H1 (cell line): ENCODE data around the gene ZBTB14. TPM values are rescaled to one million over a fixed set of nuclear protein-coding genes. Genes with fewer than 3 reads are reported as not detected.

Source experiments
- CTCF ChIA-PET: fragments of 300-600 bp; sonication (Branson Sonifier 250); formaldehyde crosslinking; loops from one replicate; lab custom pipeline; 2021; ENCODE audit not compliant: partially characterized antibody; lab: Charles Lee
- POLR2A ChIA-PET: fragments of 300-600 bp; sonication (Branson Sonifier 250); formaldehyde crosslinking; loops from one replicate; lab custom pipeline; 2021; ENCODE audit warnings: inconsistent platforms; ENCODE audit not compliant: partially characterized antibody; lab: Charles Lee
- DNase-seq, 2 experiments: peaks; one replicate each; pipeline versions ENCODE4 v3.0.0 to v3.0.0-alpha.2; 2010 to 2022; ENCODE audit warnings: low spot score in 2 of 2, low read depth in 1 of 2, mixed read lengths in 1 of 2
- FAIRE-seq: peaks from 2 replicates; lab custom pipeline; 2011; peaks lifted over from hg19 to GRCh38; lab: Jason Lieb, UNC
- H2AFZ ChIP-seq: 2 replicates; pipeline ENCODE4 v1.8.1; 2012; ENCODE audit warnings: low read length, inconsistent platforms
- H2AK5ac ChIP-seq: 2 replicates; pipeline ENCODE4 v1.6.1; 2013; ENCODE audit warnings: low read depth, low read length
- H2BK120ac ChIP-seq: replicated peaks from 2 replicates; pipeline ENCODE3; 2013; ENCODE audit warnings: low read depth, low read length, inconsistent platforms
- H2BK12ac ChIP-seq: 2 replicates; pipeline ENCODE4 v1.6.1; 2013; ENCODE audit warnings: low read depth, low read length
- H2BK15ac ChIP-seq: 2 replicates; pipeline ENCODE4 v1.6.1; 2013; ENCODE audit warnings: low read length
- H2BK20ac ChIP-seq: 2 replicates; pipeline ENCODE4 v1.6.1; 2013; ENCODE audit warnings: low read length
- H2BK5ac ChIP-seq: 2 replicates; pipeline ENCODE4 v1.6.1; 2013; ENCODE audit warnings: low read depth, low read length
- H3K14ac ChIP-seq: 2 replicates; pipeline ENCODE4 v1.6.1; 2013; ENCODE audit warnings: inconsistent platforms; ENCODE audit not compliant: insufficient read length
- H3K18ac ChIP-seq: 2 replicates; pipeline ENCODE4 v1.6.1; 2013; ENCODE audit warnings: low read length; ENCODE audit errors: extremely low read depth
- H3K23ac ChIP-seq: 2 replicates; pipeline ENCODE4 v1.6.1; 2013; ENCODE audit warnings: inconsistent platforms; ENCODE audit not compliant: insufficient read length
- H3K23me2 ChIP-seq: 2 replicates; pipeline ENCODE4 v1.6.1; 2013; ENCODE audit warnings: low read depth, low read length
- H3K27ac ChIP-seq: 2 replicates; pipeline ENCODE4 v1.6.1; 2011; ENCODE audit warnings: low read depth, low read length, inconsistent platforms
- H3K27me3 ChIP-seq, 4 experiments: replicated peaks in 1 of 4; 1 replicate in 1 of 4; 2 replicates in 3 of 4; pipeline versions ENCODE4 v1.6.1 to v1.8.1; 2011 to 2013; ENCODE audit warnings: low read length in 3 of 4, mild to moderate bottlenecking in 3 of 4, inconsistent platforms in 2 of 4, mixed read lengths in 2 of 4, moderate library complexity in 1 of 4; ENCODE audit not compliant: control insufficient read depth in 3 of 4, insufficient read depth in 3 of 4; ENCODE audit errors: extremely low read depth in 1 of 4
- H3K36me3 ChIP-seq, 4 experiments: 2 replicates each; pipeline versions ENCODE4 v1.6.1 to v1.8.1; 2011 to 2013; ENCODE audit warnings: mild to moderate bottlenecking in 4 of 4, low read length in 3 of 4, moderate library complexity in 2 of 4, control low read depth in 1 of 4, inconsistent platforms in 1 of 4; ENCODE audit not compliant: insufficient read depth in 4 of 4, control insufficient read depth in 2 of 4
- H3K4ac ChIP-seq: replicated peaks from 2 replicates; pipeline ENCODE3; 2013; ENCODE audit warnings: low read length, low read depth, mixed read lengths, inconsistent platforms; ENCODE audit not compliant: insufficient read length
- H3K4me1 ChIP-seq, 4 experiments: replicated peaks in 1 of 4; 1 replicate in 1 of 4; 2 replicates in 3 of 4; pipeline versions ENCODE4 v1.6.1 to v1.8.1; 2011 to 2013; ENCODE audit warnings: low read length in 3 of 4, inconsistent platforms in 2 of 4, mixed read lengths in 1 of 4; ENCODE audit not compliant: insufficient read depth in 4 of 4, control insufficient read depth in 3 of 4
- H3K4me2 ChIP-seq, 2 experiments: 2 replicates each; pipeline versions ENCODE4 v1.6.1 to v1.8.1; 2011 to 2013; ENCODE audit warnings: low read depth in 2 of 2, low read length in 2 of 2, control low read depth in 1 of 2, inconsistent platforms in 1 of 2, mild to moderate bottlenecking in 1 of 2; ENCODE audit not compliant: insufficient read depth in 1 of 2
- H3K4me3 ChIP-seq, 4 experiments: fragments of 200-600, 300-600 bp in 1 of 4; sonication (generic), shearing (Covaris generic), sonication (Bioruptor Twin) in 1 of 4; 2 replicates each; pipeline versions ENCODE4 v1.5.1 to v1.8.1; 2011 to 2016; ENCODE audit warnings: low read length in 4 of 4, low read depth in 3 of 4, control low read depth in 2 of 4, inconsistent platforms in 2 of 4, mild to moderate bottlenecking in 2 of 4, mixed read lengths in 1 of 4, moderate library complexity in 1 of 4; ENCODE audit not compliant: insufficient read depth in 2 of 4; ENCODE audit errors: extremely low read depth in 1 of 4
- H3K56ac ChIP-seq: replicated peaks from 2 replicates; pipeline ENCODE3; 2013; ENCODE audit warnings: low read depth, mild to moderate bottlenecking, mixed read lengths, low read length, inconsistent platforms; ENCODE audit not compliant: insufficient read length
- H3K79me1 ChIP-seq: 2 replicates; pipeline ENCODE4 v1.6.1; 2013; ENCODE audit warnings: low read depth, low read length, control low read depth
- H3K79me2 ChIP-seq, 2 experiments: 2 replicates each; pipeline versions ENCODE4 v1.6.1 to v1.8.1; 2012 to 2013; ENCODE audit warnings: low read length in 2 of 2, mild to moderate bottlenecking in 2 of 2, inconsistent platforms in 1 of 2; ENCODE audit not compliant: insufficient read depth in 2 of 2, control insufficient read depth in 1 of 2
- H3K9ac ChIP-seq, 4 experiments: replicated peaks in 1 of 4; 1 replicate in 1 of 4; 2 replicates in 3 of 4; pipeline versions ENCODE4 v1.6.1 to v1.8.1; 2011 to 2013; ENCODE audit warnings: low read depth in 3 of 4, low read length in 3 of 4, control low read depth in 2 of 4, mild to moderate bottlenecking in 2 of 4, moderate library complexity in 2 of 4, inconsistent platforms in 1 of 4; ENCODE audit errors: extremely low read depth in 1 of 4
- H3K9me3 ChIP-seq, 2 experiments: 2 replicates each; pipeline versions ENCODE4 v1.6.1 to v1.8.1; 2012 to 2013; ENCODE audit warnings: mild to moderate bottlenecking in 2 of 2, moderate library complexity in 2 of 2, control low read depth in 1 of 2, inconsistent platforms in 1 of 2, low read depth in 1 of 2, low read length in 1 of 2, mixed read lengths in 1 of 2; ENCODE audit not compliant: insufficient read depth in 2 of 2
- H4K20me1 ChIP-seq, 2 experiments: replicated peaks in 1 of 2; 2 replicates each; pipeline versions ENCODE3 to v1.8.1; 2011 to 2013; ENCODE audit warnings: inconsistent platforms in 2 of 2, low read length in 2 of 2, mild to moderate bottlenecking in 1 of 2; ENCODE audit not compliant: insufficient read depth in 2 of 2, control insufficient read depth in 1 of 2
- H4K5ac ChIP-seq: 2 replicates; pipeline ENCODE4 v1.6.1; 2013; ENCODE audit warnings: low read length, low read depth, mixed read lengths, inconsistent platforms; ENCODE audit not compliant: insufficient read length
- H4K8ac ChIP-seq: 2 replicates; pipeline ENCODE4 v1.8.0; 2013; ENCODE audit warnings: mild to moderate bottlenecking, moderate library complexity, low read length, inconsistent platforms; ENCODE audit not compliant: insufficient read depth; ENCODE audit errors: extremely low read depth
- H4K91ac ChIP-seq: replicated peaks from 2 replicates; pipeline ENCODE3; 2013; ENCODE audit warnings: low read length, mixed read lengths, inconsistent platforms; ENCODE audit not compliant: insufficient read length
- CHD1 ChIP-seq: IDR thresholded peaks from 2 replicates; pipeline ENCODE4 v1.6.1; 2012; ENCODE audit warnings: low read depth, low read length, improper control_type of control experiment
- CREB1 ChIP-seq: IDR thresholded peaks from 2 replicates; pipeline ENCODE4 v1.6.1; 2012; ENCODE audit warnings: inconsistent platforms
- WGBS, 2 experiments: shearing (Covaris generic) in 1 of 2; methylation state at CpG; one replicate each; pipeline versions ENCODE4 v1.1.6 to v1.1.7; 2013 to 2015; ENCODE audit warnings: low lambda C conversion rate in 2 of 2, mixed read lengths in 2 of 2, inconsistent platforms in 1 of 2, low coverage in 1 of 2, missing lambda C conversion rate in 1 of 2; ENCODE audit not compliant: insufficient replicate concordance in 2 of 2, insufficient coverage in 1 of 2, insufficient read length in 1 of 2; ENCODE audit errors: extremely low coverage in 1 of 2, missing lambda C conversion rate in 1 of 2; 5-methylcytosine and 5-hydroxymethylcytosine counted together
- polyA plus RNA-seq, 7 experiments: library from polyadenylated mRNA; depleted of rRNA in 3 of 7; stranded (reverse) in 5 of 7; unstranded in 2 of 7; fragments of >200 nt in 5 of 7; fragments of 200-250 nt in 2 of 7; gene quantifications; 1 replicate in 5 of 7; 2 replicates in 1 of 7; 4 replicates in 1 of 7; pipeline versions ENCODE4 v1.2.1 to v1.2.3, GENCODE V29; 2011 to 2013; ENCODE audit warnings: missing spikeins in 2 of 7, mixed read lengths in 2 of 7
- total RNA-seq: library from RNA; stranded (reverse); fragmentation: NEBNext Ultra II Directional; extraction: Animal tissue kit (Norgen Biotek cat#: 25700); gene quantifications from 2 replicates; pipeline ENCODE4 v1.2.1, GENCODE V29; 2021

The ZBTB14 gene
- total and polyA plus RNA-seq, 2 of the 8 experiments (the other 6 are each of a cell fraction or from before 2014, with no cell fraction given) = 5.2 to 18.3 TPM

GRCh38 chr18:5300476-5301010 is 5.0 kb upstream of the ZBTB14 start:
- no peak for FAIRE-seq
- POLR2A ChIA-PET = no interaction called here

More at GRCh38 chr18:5300476-5301010, 5.0 kb upstream of the ZBTB14 start:
- CTCF ChIA-PET = no interaction called here
- no peaks in the 10 kb centered on the region for H3K79me2 ChIP-seq
- H3K79me1 ChIP-seq = no peaks in the 10 kb centered on the region
- no peak overlapping the region for H2BK15ac ChIP-seq
- no peak overlapping the region for H2BK5ac ChIP-seq
- H3K9ac ChIP-seq = peak overlapping the region in 1 of 4 experiments; percentile 44; a peak in 1 of 7 replicates
- H3K4me2 ChIP-seq = no peak overlapping the region
- no peak overlapping the region for H3K4ac ChIP-seq
- peaks cover 0 to 16% (median 9%) of the 10 kb centered on the region in 4 experiments; a peak in 6 of 7 replicates for H3K27me3 ChIP-seq
- H3K23me2 ChIP-seq = no peaks in the 10 kb centered on the region; the same call in 1 of the 2 replicates
- no peak overlapping the region for H3K56ac ChIP-seq
- WGBS, 2 experiments = 95% methylated on average over 4 of the region's 4 CpGs; no CpG with 5 or more reads in 1 of the 2 experiments
- peak overlapping the region; percentile 6; the same call in 1 of the 2 replicates for H2AFZ ChIP-seq
- no peak overlapping the region for H2AK5ac ChIP-seq
- no peak overlapping the region for H3K4me3 ChIP-seq
- no peaks in the 10 kb centered on the region for H3K36me3 ChIP-seq
- H3K4me1 ChIP-seq = peaks cover 0 to 4% (median 0%) of the 10 kb centered on the region in 4 experiments; a peak in 2 of 7 replicates
- no peak overlapping the region for H2BK12ac ChIP-seq
- no peaks in the 10 kb centered on the region for H3K9me3 ChIP-seq
- TF ChIP-seq CREB1 (no peak), CHD1 (no peak)
- H4K5ac ChIP-seq = no peak overlapping the region
- H4K8ac ChIP-seq = no peak overlapping the region
- no peak overlapping the region for H4K91ac ChIP-seq
- H3K18ac ChIP-seq = no peak overlapping the region
- no peak overlapping the region for H3K27ac ChIP-seq
- H3K23ac ChIP-seq = no peak overlapping the region
- H2BK20ac ChIP-seq = no peak overlapping the region
- no peak for DNase-seq
- H3K14ac ChIP-seq = no peak overlapping the region
- H2BK120ac ChIP-seq = no peak overlapping the region
- no peaks in the 10 kb centered on the region for H4K20me1 ChIP-seq
